Tongue (tissue), 2 donors: ENCODE measurements around the gene COMMD9. TPM values are rescaled to one million over a fixed set of nuclear protein-coding genes. Genes with fewer than 3 reads are reported as not detected.
A peak's percentile ranks its signal among the peaks of the same experiment; 100 is the strongest.
"Not testable (repeated sequence)": the region's sequence is repeated elsewhere in the genome, so short reads cannot be mapped to it uniquely, and the experiment has no call there.

Experiments used
- DNase-seq: peaks from one replicate; pipeline ENCODE4 v3.0.0-alpha.2; 2015
- total RNA-seq: library from RNA; depleted of rRNA; stranded (reverse); fragments of >200 nt; gene quantifications from one replicate; pipeline ENCODE4 v1.2.3, GENCODE V29; 2014

COMMD9 gene
- 26.7 TPM for total RNA-seq

- peak; percentile 97 for DNase-seq
Observed at GRCh38 chr11:36289226-36289852, at the start of gene COMMD9. Gene COMMD9, minus strand, starts transcription at chr11:36289424. Its CDS starts 12 bp downstream, at chr11:36289412.

GRCh38 chr11:36333897-36334296, 44.7 kb upstream of the COMMD9 start:
- DNase-seq = peak; percentile 15

- no peak for DNase-seq
Observed at GRCh38 chr11:36333468-36333867, 44.2 kb upstream of the COMMD9 start.

DNA sequence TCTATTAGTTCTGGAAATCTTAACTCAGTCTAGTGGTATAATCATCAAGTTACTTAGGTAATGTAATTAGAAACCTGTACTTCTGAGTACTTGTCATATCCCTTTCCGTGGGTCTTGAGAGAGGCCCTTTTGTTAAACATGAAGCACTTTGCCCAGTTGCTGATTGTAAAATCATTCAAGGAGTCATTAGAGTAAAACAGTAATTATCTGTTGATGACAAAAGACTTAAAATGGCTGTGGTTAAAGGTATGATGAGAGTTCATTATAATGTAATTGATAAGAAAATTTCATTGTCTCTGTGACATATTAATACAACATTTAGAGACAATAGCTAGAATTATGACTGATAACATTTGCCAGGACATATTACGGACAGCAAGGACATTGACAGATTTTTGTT, 41.2 kb upstream of the COMMD9 start:
- no peak for DNase-seq

GRCh38 chr11:36328966-36329673, 39.9 kb upstream of the COMMD9 start:
- DNase-seq = no peak

DNA sequence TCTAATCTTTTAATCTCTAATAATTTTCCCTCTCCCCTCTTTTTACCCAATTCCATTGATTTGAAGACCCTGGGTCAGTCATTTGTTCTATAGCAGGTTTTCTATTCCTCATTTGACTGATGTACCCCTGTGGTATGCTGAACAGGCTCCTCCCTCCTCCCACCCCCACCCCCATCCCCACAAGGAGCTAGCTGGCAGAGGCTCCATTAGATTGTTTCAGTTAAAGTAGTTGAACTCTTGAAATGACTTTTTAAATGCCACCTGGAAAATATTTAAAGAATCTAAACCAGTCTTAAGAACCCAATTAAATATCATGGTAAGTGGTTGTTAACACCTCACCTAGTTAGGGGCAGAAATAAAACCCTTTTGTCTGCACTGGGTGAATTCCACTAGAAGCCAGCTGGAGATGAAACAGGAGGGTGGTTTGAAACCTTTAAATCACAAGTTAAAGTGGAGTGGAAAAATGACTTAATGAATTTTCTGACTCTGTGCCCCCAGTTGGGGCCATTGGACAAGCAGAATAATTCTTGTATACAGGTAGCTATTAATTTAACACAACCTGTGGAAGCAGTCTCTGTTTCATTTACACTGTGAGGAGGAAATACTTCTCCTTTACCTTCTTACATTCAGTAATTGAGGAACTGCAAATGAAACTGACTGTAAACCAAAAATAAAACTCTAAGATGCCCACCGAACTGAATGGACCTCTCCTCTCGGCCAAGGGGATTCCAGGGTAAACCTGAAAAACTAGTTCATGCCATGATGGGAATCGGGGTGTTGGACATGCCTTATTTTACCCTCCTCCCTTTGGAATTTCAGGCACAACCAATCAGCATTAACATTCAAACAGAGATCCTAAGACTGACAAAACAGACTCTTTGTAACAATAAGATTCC, 37.5 kb upstream of the COMMD9 start:
- DNase-seq = no peak

GRCh38 chr11:36325403-36325802, 36.2 kb upstream of the COMMD9 start:
- DNase-seq = not testable (repeated sequence)

DNA sequence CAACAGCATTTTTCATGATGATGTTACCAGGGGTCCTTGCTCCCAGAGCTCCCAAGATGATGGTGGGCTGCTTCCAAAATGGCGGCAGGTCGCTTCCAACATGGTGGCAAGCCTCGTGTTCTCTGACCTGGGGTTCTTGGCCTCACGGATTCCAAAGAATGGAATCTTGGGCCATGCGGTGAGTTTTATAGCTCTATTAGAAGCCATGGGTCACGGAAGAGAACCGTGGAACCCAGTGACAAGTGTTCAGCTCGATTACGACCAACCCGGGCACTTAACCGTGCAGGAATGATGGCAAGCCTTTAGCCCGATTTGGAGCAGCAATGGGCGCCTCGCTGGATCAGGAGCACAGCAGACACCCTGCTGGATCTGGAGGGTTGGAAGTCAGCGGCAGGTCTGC, 35.7 kb upstream of the COMMD9 start:
- DNase-seq = not testable (repeated sequence)

- DNase-seq = no peak
Observed at GRCh38 chr11:36317992-36318391, 28.8 kb upstream of the COMMD9 start.

- no peak for DNase-seq
Observed at GRCh38 chr11:36316049-36316448, 26.8 kb upstream of the COMMD9 start.

DNA sequence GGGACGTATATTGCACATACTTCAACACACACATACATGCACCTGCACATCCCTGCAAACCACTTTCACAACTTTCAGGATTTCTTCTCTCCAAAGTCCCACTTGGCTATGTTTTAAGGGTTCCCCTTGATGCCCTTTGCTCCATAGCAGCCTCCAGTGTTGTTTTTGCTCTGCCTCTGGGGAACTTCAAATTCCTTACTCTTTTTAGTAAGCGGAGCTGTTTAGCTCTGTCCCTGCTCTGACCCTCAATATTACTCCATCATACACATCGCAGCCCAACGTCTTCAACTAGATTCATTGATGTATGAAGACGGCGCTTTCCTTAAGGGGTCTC, 25.2 kb upstream of the COMMD9 start:
- DNase-seq = peak; percentile 8

- no peak for DNase-seq
Observed at GRCh38 chr11:36313750-36314433, 24.7 kb upstream of the COMMD9 start.

DNA sequence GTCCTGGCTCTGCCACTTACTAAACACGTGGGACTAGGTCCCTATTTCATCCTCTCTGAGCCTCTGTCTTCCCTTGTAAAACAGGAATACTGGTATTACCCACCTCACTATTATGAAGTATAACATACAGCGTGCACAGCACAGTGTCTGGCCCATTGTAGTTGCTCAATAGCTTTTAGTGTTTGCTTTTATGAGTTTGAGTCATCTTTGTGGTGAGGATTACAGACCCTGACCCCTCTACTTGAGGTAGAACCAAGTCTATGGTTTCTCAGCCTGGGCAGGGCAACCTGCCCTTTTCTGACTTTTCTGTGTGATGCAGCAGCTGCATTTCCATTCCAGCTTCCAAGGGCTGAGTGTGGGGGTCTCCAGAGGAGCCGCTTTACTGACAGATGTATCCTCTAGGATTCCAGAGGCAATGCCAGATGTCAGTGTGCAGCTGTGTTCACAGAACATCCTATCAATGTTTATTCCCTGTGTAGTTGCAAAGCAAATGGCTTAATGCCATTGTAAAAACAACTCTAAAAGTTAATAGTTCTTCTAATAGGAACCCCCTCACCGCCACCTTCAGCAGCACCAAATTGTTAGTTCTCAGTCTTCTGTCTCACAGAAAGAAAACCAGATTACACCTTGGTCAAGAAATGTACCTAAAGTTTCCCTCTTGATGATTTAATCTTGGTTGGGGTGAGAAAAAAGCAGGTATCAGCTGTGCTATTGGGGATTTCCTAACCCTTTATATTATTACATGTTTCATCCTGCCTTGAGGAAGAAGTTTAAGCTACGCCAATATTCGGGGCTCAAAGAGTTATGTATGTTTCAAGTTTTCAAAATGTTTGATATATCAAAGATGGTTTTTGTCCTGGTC, 23.6 kb upstream of the COMMD9 start:
- DNase-seq = peak; percentile 79

DNA sequence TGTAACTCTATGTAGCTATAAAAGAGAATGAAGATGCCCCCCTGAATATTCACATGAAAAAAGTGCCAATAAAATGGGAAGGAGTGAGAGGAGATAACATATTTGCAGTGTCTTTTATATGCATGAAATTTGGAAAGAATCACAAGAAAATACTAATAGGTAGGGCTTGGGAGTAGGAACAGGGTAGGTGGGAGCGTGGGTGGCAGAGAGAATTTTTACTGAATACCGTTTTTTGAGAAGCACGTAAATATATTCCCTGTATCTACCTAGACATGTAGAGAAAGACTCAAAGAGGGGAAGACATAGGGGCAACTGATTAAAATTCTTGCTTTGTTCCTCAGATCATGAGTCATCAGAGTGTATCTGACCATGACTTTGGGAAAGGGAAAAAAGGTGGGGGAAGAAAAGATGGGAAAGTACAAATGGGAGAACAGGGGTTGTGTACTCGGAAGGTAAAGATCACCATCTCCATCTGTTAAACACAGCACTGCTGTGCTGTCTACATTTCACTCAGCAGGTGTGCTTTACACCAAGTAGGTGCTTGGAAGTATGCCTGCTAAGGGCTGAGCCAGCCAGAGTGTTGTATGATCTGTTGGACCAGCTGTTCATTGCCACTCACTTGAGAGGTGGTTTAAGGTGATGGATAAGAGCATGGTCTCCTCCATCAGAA, 22.8 kb upstream of the COMMD9 start:
- peak; percentile 73 for DNase-seq

- no peak for DNase-seq
Observed at GRCh38 chr11:36309779-36310178, 20.6 kb upstream of the COMMD9 start.

- no peak for DNase-seq
Observed at GRCh38 chr11:36308577-36308976, 19.4 kb upstream of the COMMD9 start.

GRCh38 chr11:36306888-36307287, 17.7 kb upstream of the COMMD9 start:
- DNase-seq = no peak

- DNase-seq = no peak
Observed at GRCh38 chr11:36305047-36305446, 15.8 kb upstream of the COMMD9 start.

DNA sequence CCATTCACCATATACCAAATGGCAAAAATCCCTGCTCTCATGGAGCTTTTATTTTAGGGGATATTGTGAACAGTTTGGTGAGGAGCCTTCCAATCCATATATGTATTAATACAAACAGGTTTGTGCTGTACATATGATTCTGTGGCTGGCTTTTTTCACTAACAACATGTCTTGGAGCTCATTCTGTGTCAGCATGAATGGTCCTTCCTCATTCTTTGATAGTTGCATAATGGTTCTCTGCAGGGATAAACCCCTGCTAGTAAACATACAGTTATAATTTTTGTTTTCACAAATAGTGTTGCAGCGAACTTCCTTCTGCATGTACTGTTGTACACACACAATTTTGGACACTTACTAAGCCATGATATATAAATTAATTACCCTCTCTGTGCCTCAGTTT, 15.1 kb upstream of the COMMD9 start:
- DNase-seq = no peak

GRCh38 chr11:36300650-36301049, 11.4 kb upstream of the COMMD9 start:
- DNase-seq = peak; percentile 96
